Measurements from ENCODE around the gene CENPT.
A peak's percentile ranks its signal among the peaks of the same experiment; 100 is the strongest.
"Not testable (repeated sequence)": the region's sequence is repeated elsewhere in the genome, so short reads cannot be mapped to it uniquely, and the experiment has no call there.

CENPT gene

GRCh38 chr16:67873435-67874370, 26.2 kb upstream of the CENPT start:
- no peak for DNase-seq

GRCh38 chr16:67872631-67873434, 25.3 kb upstream of the CENPT start, which contains the start of gene EDC4:
TSS of gene EDC4 (plus strand) at chr16:67873052. CDS start at chr16:67873262, 210 bp downstream.
- DNase-seq = no peak

- no peak for DNase-seq
These were observed 24.7 kb upstream of the CENPT start for GRCh38 chr16:67872131-67872630.

DNA sequence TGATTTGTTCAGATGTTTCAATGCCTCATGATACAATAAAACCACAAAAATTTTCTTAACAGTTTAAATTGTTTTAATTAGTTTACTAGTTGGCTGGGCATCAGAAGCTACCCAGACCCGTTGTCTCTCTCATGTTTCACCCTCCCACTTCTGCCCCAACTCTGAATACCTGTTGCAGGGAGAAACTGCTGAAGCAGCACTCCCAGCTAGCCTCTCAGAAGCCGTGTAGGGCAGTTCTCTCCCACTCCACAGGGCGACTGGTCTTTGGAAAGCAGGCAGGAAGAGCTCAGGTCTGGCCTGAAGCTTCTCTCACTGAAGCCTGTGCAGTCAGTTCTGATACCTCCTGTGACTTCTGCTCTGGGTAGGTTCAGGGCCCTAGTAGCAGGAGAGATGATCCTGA, 23.8 kb upstream of the CENPT start:
- DNase-seq = no peak

- no peak for DNase-seq
These were observed 22.2 kb upstream of the CENPT start for GRCh38 chr16:67869653-67870052.

DNA sequence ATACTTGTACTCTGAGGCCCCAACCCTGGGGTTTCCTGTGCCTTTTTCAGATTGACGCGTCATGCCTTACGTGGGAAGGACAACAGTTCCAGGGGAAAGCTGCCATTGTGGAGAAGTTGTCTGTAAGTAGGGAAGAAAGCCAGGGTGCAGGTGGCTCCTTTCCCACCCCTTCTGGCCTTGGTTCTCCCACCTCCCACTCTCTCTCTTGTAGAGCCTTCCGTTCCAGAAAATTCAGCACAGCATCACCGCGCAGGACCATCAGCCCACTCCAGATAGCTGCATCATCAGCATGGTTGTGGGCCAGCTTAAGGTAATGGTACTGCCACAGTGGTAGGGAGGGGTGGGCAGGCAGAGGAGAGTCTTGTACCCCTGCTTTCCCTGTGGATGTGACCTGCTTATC, 20.8 kb upstream of the CENPT start:
- no peak for DNase-seq

DNA sequence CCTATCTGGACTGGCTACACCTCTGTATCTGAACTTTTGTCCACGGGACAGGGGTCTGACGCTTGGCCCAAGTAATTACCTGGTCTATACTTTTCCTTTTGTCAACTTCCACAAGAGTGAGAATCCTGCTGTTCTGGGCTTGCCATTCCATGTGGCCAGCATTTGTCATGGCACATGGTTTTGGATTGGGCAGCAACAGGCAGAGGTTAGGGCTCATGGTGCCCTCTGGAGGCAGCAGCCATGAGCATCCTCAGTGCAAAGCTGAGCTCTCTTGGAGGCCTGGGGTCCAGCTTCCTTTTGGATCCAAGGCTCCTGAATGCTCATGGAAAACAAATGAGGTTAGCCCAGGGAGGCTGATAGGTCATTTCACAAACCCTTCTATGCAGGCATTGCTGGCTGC, 17.8 kb upstream of the CENPT start:
- DNase-seq = no peak

- no peak for DNase-seq
These were observed 17.1 kb upstream of the CENPT start for GRCh38 chr16:67864594-67864993.

DNA sequence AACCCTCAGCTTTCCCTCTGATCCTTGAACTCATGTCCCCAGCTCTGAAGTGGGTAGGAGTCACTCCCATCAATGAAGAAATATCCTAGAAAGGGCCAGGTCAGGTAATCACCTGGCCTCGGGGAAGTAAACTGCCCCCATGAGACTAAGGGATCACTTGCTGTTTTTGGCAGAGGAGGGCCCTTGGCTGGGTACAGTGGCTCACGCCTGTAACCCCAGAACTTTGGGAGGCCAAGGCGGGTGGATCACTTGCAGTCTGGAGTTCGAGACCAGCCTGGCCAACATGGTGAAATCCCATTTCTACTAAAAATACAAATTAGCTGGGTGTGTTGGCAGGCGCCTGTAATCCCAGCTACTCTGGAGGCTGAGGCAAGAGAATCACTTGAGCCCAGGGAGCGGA, 16.6 kb upstream of the CENPT start:
- DNase-seq = not testable (repeated sequence)

DNA sequence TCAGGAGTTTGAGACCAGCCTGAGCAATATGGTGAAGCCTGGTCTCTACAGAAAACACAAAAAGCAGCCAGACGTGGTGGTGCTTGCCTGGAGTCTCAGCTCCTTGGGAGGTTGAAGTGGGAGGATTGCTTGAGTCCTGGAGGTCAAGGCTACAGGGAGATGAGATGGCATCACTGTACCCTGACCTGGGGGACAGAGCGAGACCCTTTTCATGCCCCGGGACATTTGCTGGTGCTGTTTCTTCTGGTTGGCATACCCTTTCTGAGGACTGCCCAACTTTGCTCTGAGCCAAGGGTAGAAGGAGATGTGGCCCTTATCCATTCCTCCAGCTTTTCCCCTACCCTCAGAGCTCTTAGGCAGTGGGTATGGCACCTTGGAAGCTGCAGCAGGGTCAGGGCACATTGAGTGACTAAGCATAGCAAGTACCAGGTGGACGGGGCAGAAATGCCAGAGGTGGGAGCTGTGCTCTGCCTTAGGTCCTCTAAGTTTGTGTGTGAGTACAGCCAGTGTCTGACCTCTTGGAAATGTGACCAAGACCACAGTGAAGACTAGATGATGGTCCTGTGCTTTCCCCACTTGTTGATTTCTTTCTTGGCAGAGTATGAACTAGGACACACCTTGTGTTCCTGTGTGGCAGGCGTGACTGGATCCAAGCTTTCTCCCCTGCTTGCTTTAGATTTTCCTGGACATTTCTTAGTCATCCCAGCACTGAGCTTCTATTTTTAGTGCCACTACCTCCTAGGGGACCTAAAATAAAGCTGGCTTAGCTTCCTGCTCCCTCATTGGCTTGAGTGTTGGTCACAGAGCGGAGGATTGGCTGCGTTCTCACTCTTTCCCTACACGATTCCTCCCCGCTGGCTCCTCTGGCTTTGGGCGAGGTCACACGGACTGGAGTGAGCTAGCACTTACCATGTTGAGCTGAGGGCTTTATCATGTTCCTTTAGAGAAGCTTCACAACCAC, 15.4 kb upstream of the CENPT start:
- peak; percentile 78 to 79 for DNase-seq

GRCh38 chr16:67861877-67862276, 14.4 kb upstream of the CENPT start:
- DNase-seq = no peak

DNA sequence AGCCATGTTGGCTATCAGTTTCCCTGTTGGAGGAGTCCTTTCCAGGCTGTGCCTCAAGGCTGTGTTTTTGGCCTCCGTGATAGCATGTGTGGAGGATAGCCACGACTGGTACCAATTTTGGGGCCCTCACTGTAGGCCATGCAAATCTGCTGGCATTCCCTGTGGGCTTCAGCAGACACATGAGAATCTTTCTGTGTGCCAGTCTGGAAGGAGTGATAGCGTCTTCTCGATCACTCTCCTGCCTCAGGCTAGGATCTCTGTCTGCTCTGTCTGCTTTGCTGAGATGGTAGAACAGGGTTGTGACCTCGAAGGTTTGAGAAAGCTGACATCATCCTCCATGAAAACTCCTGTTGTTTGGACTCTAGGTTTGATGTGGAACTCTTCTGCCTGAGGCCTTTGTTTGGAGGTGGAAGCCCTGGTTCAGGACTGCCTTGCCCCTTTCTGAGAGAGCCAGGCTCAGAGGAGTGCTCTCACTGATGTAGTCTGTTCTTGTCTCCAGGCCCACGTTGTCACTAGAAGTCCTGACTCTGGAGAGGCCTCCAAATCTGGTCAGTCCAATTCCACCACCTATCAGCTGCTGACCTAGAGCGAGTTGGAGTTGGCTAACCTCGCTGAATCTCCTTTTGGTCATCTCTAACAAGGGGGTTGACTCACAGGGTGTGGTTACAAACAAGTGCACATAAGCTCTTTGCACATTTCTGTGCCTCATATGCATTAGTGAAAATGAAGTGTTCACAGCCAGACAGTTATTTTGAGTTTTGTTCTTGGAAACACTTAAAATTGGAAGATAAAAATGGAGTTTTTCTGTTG, 13.3 kb upstream of the CENPT start:
- DNase-seq = no peak

GRCh38 chr16:67858500-67858899, 11.0 kb upstream of the CENPT start:
- DNase-seq = no peak

DNA sequence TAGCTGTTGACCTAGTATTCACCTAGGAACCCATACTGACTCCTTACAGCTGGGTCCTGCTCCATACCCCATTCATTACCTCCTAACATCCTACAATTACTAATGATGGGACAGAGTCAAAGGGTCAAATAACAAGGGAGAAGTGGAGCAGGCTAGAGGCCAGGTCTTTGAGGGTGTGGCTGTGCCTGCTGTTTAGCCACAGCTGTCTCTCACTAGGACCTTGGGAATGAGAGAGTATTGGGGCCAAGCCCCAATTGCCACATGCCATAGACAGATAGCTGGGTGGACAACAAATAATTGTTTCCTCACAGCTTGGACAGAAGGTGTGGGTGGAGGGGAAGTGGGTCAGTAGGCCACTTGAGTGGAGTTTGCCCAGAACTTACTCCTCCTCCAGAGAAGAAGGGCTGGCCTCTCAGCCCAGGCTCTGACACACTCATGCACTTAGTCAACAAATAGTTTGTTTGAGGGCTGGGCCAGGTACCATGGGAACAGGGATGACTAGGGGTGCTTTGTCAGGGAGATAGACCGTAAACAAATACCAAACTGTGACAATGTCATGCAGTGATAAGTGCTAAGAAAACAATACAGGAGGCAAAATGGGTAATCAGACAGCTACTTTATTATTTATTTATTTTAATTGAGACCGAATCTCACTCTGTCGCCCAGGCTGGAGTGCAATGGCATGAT, 10.2 kb upstream of the CENPT start:
- no peak for DNase-seq

- DNase-seq = no peak
These were observed 9.5 kb upstream of the CENPT start for GRCh38 chr16:67856927-67857546.

DNA sequence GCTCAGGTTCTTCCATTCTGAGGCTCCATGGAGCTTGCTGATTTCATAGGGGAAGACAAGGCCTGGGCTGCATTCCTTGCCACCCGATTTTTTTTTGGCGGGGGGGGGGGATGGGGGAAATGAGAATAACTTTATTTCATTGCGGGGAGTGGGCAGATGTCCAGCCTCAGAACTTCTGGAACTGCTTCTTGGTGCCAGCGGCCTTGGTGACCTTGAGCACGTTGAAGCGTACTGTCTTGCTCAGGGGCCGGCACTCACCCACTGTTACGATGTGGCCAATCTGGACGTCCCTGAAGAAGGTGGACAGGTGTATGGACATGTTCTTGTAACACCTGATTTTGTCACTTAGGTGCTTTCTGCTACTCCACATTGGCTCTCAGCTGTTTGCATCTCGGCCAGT, 8.3 kb upstream of the CENPT start:
- DNase-seq = no peak

DNA sequence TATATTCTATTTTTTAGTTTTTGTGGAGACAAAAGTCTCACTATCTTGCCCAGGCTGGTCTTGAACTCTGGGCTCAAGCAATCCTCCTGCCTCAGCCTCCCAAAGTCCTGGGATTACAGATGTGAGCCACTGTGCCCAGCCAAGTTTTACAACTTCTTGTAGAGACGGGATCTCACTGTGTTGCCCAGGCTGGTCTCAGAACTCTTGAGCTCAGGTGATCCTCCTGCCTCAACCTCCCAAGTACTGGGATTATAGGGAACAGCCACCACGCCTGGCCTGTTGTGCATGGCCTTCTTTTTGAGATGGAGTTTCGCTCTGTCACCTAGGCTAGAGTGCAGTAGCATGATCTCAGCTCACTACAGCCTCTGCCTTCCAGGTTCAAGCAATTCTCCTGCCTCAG, 6.2 kb upstream of the CENPT start:
- no peak for DNase-seq

DNA sequence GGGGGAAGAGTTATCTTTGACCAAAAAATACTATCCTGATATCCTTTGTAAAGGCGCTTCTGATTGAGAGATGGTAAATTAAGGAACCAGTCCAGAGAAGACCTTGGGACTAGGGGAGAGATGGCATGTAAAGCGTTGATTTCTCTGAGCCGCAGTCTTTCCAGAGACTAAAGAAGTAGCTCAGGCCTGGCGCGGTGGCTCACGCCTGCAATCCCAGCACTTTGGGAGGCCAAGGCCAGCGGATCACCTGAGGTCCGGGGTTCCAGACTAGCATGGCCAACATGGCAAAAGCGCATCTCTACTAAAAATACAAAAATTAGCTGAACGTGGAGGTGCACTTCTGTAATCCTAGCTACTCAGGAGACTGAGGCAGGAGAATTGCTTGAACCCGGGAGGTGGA, 625 bp upstream of the CENPT start:
- no peak for DNase-seq

GRCh38 chr16:67846320-67847063, 1.0 kb downstream of the CENPT start, which contains the start of gene NUTF2:
TSS of gene NUTF2 (plus strand) at chr16:67846933. CDS start at chr16:67865131, 18,198 bp downstream.
- peak; percentile 38 to 65 for DNase-seq

- no peak for DNase-seq
These were observed 1.5 kb downstream of the CENPT start for GRCh38 chr16:67846063-67846319.
